CD4-positive, alpha-beta memory T cell (primary cell): Measurements from ENCODE around the gene TRDMT1. TPM values are rescaled to one million over a fixed set of nuclear protein-coding genes. Genes with fewer than 3 reads are reported as not detected.

Source experiments
- CTCF ChIA-PET: fragments of 350-600 bp; sonication (Branson Sonifier 250); formaldehyde crosslinking; loops from one replicate; lab custom pipeline; 2021; ENCODE audit warnings: inconsistent platforms; ENCODE audit not compliant: partially characterized antibody; lab: Charles Lee
- POLR2A ChIA-PET: fragments of 350-600 bp; sonication (Branson Sonifier 250); formaldehyde crosslinking; loops from one replicate; lab custom pipeline; 2021; ENCODE audit not compliant: partially characterized antibody; lab: Charles Lee
- DNase-seq, 5 donors: peaks; one replicate each; pipeline versions ENCODE4 v3.0.0 to v3.0.0-alpha.2; 2020 to 2022; ENCODE audit warnings: mixed read lengths in 1 of 5
- H3K27ac ChIP-seq: one replicate; pipeline ENCODE4 v1.7.0; 2013; ENCODE audit warnings: low read depth, low read length
- H3K27me3 ChIP-seq: 2 replicates; pipeline ENCODE4 v1.7.0; 2013; ENCODE audit warnings: mild to moderate bottlenecking, low read length, moderate library complexity; ENCODE audit not compliant: insufficient read depth
- H3K36me3 ChIP-seq: 2 replicates; pipeline ENCODE4 v1.7.0; 2013; ENCODE audit warnings: mild to moderate bottlenecking, low read length, moderate library complexity; ENCODE audit not compliant: insufficient read depth
- H3K4me1 ChIP-seq: 2 replicates; pipeline ENCODE4 v1.7.0; 2013; ENCODE audit warnings: mild to moderate bottlenecking, low read length, moderate library complexity; ENCODE audit not compliant: insufficient read depth
- H3K4me3 ChIP-seq, 2 donors: one replicate each; pipeline ENCODE4 v1.7.0; 2013; ENCODE audit warnings: low read length in 2 of 2, mild to moderate bottlenecking in 1 of 2
- H3K9me3 ChIP-seq, 2 donors: one replicate each; pipeline ENCODE4 v1.7.0; 2013; ENCODE audit warnings: low read length in 2 of 2, control low read depth in 1 of 2; ENCODE audit not compliant: control insufficient read depth in 1 of 2
- H3K27ac Mint-ChIP-seq, 7 donors: one replicate each; pipeline ENCODE4 v1.8.0; 2020 to 2021; ENCODE audit warnings: mixed read lengths in 7 of 7, mild to moderate bottlenecking in 6 of 7, inconsistent platforms in 3 of 7, moderate library complexity in 3 of 7
- H3K27me3 Mint-ChIP-seq, 2 donors: one replicate each; pipeline ENCODE4 v1.8.0; 2020 to 2021; ENCODE audit warnings: mixed read lengths in 2 of 2
- H3K36me3 Mint-ChIP-seq, 2 donors: one replicate each; pipeline ENCODE4 v1.8.0; 2020 to 2021; ENCODE audit warnings: mixed read lengths in 2 of 2, inconsistent platforms in 1 of 2, mild to moderate bottlenecking in 1 of 2
- H3K4me1 Mint-ChIP-seq, 4 donors: one replicate each; pipeline ENCODE4 v1.8.0; 2020 to 2021; ENCODE audit warnings: mixed read lengths in 4 of 4, mild to moderate bottlenecking in 1 of 4
- H3K4me3 Mint-ChIP-seq, 8 donors: one replicate each; pipeline ENCODE4 v1.8.0; 2020 to 2021; ENCODE audit warnings: mixed read lengths in 8 of 8, mild to moderate bottlenecking in 7 of 8, moderate library complexity in 6 of 8, inconsistent platforms in 3 of 8
- H3K9me3 Mint-ChIP-seq, 8 donors: one replicate each; pipeline ENCODE4 v1.8.0; 2020 to 2021; ENCODE audit warnings: mixed read lengths in 8 of 8, mild to moderate bottlenecking in 5 of 8, inconsistent platforms in 3 of 8, moderate library complexity in 1 of 8
- intact Hi-C: fragments of 100-400 bp; cut with micrococcal nuclease; formaldehyde crosslinking; loops from one replicate; pipeline ENCODE4 v1.15.1; 2023
- polyA plus RNA-seq, 2 donors: library from polyadenylated mRNA; unstranded; fragments of 300-500 nt; fragmentation: Illumina TruSeq; gene quantifications; one replicate each; pipeline ENCODE4 v1.2.3, GENCODE V29; 2021
- total RNA-seq, 2 experiments: library from RNA; stranded (reverse); gene quantifications; one replicate each; pipeline ENCODE4 v1.2.3, GENCODE V29; 2021

TRDMT1 gene
- total RNA-seq (10 to 100 TPM; 20.2 to 21.3 TPM), polyA plus RNA-seq (1 to 10 TPM; 7.3 to 8.2 TPM)

GRCh38 chr10:17200912-17201793, at the start of gene TRDMT1:
TRDMT1 (minus strand) TSS chr10:17201672; CDS start chr10:17201634, 38 bp downstream.
- no peaks in the 10 kb centered on the region for H3K27me3 Mint-ChIP-seq
- no peaks in the 10 kb centered on the region for H3K27me3 ChIP-seq
- H3K4me1 Mint-ChIP-seq, result peaks cover 22 to 56% (median 40%) of the 10 kb centered on the region in 4 donors
- no peaks in the 10 kb centered on the region for H3K9me3 Mint-ChIP-seq
- intact Hi-C loops, result loop anchor here (1.0 to 5.0 kb wide), 3 partner anchors 29 to 384 kb away; partner anchors contain the start of gene RSU1
- peak within 1 kb of the TSS; percentile 98 to 99 (median 99) for H3K27ac Mint-ChIP-seq
- peaks cover 0 to 9% of the 10 kb centered on the region in 2 donors for H3K36me3 Mint-ChIP-seq
- H3K4me1 ChIP-seq, result peaks cover 27% of the 10 kb centered on the region
- DNase-seq, result peak; percentile 79 to 84 (median 80)
- H3K27ac ChIP-seq, result peak within 1 kb of the TSS; percentile 95
- H3K4me3 Mint-ChIP-seq, result peak within 1 kb of the TSS; percentile 91 to 98 (median 95)
- H3K36me3 ChIP-seq, result no peaks in the 10 kb centered on the region
- POLR2A ChIA-PET, result interaction anchor here (0.8 to 11.4 kb wide), 18 partner anchors 9 to 396 kb away, joined by 3 to 483 read pairs (median 4); partner anchors contain the start of genes RSU1 and VIM
- H3K9me3 ChIP-seq, result no peaks in the 10 kb centered on the region
- peak within 1 kb of the TSS; percentile 72 to 89 for H3K4me3 ChIP-seq
- CTCF ChIA-PET, result interaction anchor here (0.8 to 3.5 kb wide), 15 partner anchors 11 to 359 kb away, joined by 3 to 60 read pairs (median 4); partner anchors contain the start of gene VIM

- intact Hi-C loops, result no loop called here
- DNase-seq, result no peak
- H3K9me3 ChIP-seq, result no peaks in the 10 kb centered on the region
- no peaks in the 10 kb centered on the region for H3K36me3 ChIP-seq
- no peak overlapping the region for H3K27ac ChIP-seq
- POLR2A ChIA-PET, result no interaction called here
- no peaks in the 10 kb centered on the region for H3K4me1 Mint-ChIP-seq
- H3K27me3 Mint-ChIP-seq, result no peaks in the 10 kb centered on the region
- H3K4me3 Mint-ChIP-seq, result no peak overlapping the region
- H3K27me3 ChIP-seq, result no peaks in the 10 kb centered on the region
- CTCF ChIA-PET, result interaction anchor here (0.6 to 1.5 kb wide), 7 partner anchors 24 to 423 kb away, joined by 3 to 8 read pairs (median 3); no protein-coding TSS in a partner anchor
- no peak overlapping the region for H3K4me3 ChIP-seq
- peaks cover 0 to 5% (median 3%) of the 10 kb centered on the region in 8 donors for H3K9me3 Mint-ChIP-seq
- H3K27ac Mint-ChIP-seq, result no peak overlapping the region
- H3K4me1 ChIP-seq, result no peaks in the 10 kb centered on the region
- no peaks in the 10 kb centered on the region for H3K36me3 Mint-ChIP-seq
Observed at GRCh38 chr10:17250736-17251135, 49.3 kb upstream of the TRDMT1 start.

GRCh38 chr10:17249820-17250219, 48.3 kb upstream of the TRDMT1 start:
- Histone ChIP-seq H3K9me3 (no peaks in the 10 kb centered on the region), H3K36me3 (no peaks in the 10 kb centered on the region), H3K27me3 (no peaks in the 10 kb centered on the region), H3K4me3 (no peak overlapping the region), H3K4me1 (no peaks in the 10 kb centered on the region), H3K27ac (no peak overlapping the region)
- CTCF ChIA-PET, result interaction anchor here (0.6 to 1.5 kb wide), 6 partner anchors 23 to 422 kb away, joined by 3 to 8 read pairs (median 3); no protein-coding TSS in a partner anchor
- intact Hi-C loops, result loop anchor here (1.0 to 2.0 kb wide), 2 partner anchors 407 to 421 kb away; no protein-coding TSS in a partner anchor
- peak in 1 of 5 donors; percentile 22 for DNase-seq
- Mint-ChIP-seq H3K4me3 (no peak overlapping the region), H3K27ac (no peak overlapping the region), H3K27me3 (no peaks in the 10 kb centered on the region), H3K36me3 (no peaks in the 10 kb centered on the region), H3K4me1 (no peaks in the 10 kb centered on the region), H3K9me3 (peaks cover 0 to 5% (median 3%) of the 10 kb centered on the region in 8 donors)
- POLR2A ChIA-PET, result no interaction called here

GRCh38 chr10:17248964-17249363, 47.5 kb upstream of the TRDMT1 start:
- H3K36me3 ChIP-seq, result no peaks in the 10 kb centered on the region
- Mint-ChIP-seq H3K36me3 (no peaks in the 10 kb centered on the region), H3K4me1 (no peaks in the 10 kb centered on the region), H3K9me3 (peaks cover 0 to 4% (median 3%) of the 10 kb centered on the region in 8 donors), H3K27ac (no peak overlapping the region), H3K27me3 (no peaks in the 10 kb centered on the region), H3K4me3 (no peak overlapping the region)
- H3K9me3 ChIP-seq, result no peaks in the 10 kb centered on the region
- ChIA-PET CTCF (interaction anchor here (0.7 kb wide), 1 partner anchor 53 kb away, joined by 3 read pairs; no protein-coding TSS in a partner anchor), POLR2A (interaction anchor here (0.6 kb wide), 1 partner anchor 1276 kb away, joined by 3 read pairs; no protein-coding TSS in a partner anchor)
- H3K4me1 ChIP-seq, result no peaks in the 10 kb centered on the region
- DNase-seq, result no peak
- intact Hi-C loops, result loop anchor here (1.0 to 2.0 kb wide), 2 partner anchors 406 to 420 kb away; no protein-coding TSS in a partner anchor
- H3K27me3 ChIP-seq, result no peaks in the 10 kb centered on the region
- no peak overlapping the region for H3K27ac ChIP-seq
- H3K4me3 ChIP-seq, result no peak overlapping the region

- H3K27me3 ChIP-seq, result no peaks in the 10 kb centered on the region
- H3K36me3 ChIP-seq, result no peaks in the 10 kb centered on the region
- intact Hi-C loops, result no loop called here
- Mint-ChIP-seq H3K36me3 (no peaks in the 10 kb centered on the region), H3K4me3 (no peak overlapping the region), H3K9me3 (peaks cover 0 to 4% (median 3%) of the 10 kb centered on the region in 8 donors), H3K4me1 (peaks cover 0 to 1% (median 0%) of the 10 kb centered on the region in 4 donors), H3K27me3 (no peaks in the 10 kb centered on the region), H3K27ac (peak overlapping the region in 1 of 7 donors; percentile 65)
- no peaks in the 10 kb centered on the region for H3K9me3 ChIP-seq
- no peak overlapping the region for H3K27ac ChIP-seq
- no peaks in the 10 kb centered on the region for H3K4me1 ChIP-seq
- ChIA-PET POLR2A (interaction anchor here (1.8 kb wide), 1 partner anchor 10 kb away, joined by 4 read pairs; no protein-coding TSS in a partner anchor), CTCF (interaction anchor here (0.7 to 1.6 kb wide), 4 partner anchors 10 to 425 kb away, joined by 3 to 4 read pairs (median 3); no protein-coding TSS in a partner anchor)
- no peak overlapping the region for H3K4me3 ChIP-seq
- no peak for DNase-seq
Observed at GRCh38 chr10:17247210-17247609, 45.7 kb upstream of the TRDMT1 start.

GRCh38 chr10:17244700-17245365, 43.4 kb upstream of the TRDMT1 start:
- DNase-seq, result no peak
- H3K27ac ChIP-seq, result no peak overlapping the region
- POLR2A ChIA-PET, result no interaction called here
- no peak overlapping the region for H3K4me3 Mint-ChIP-seq
- no peaks in the 10 kb centered on the region for H3K27me3 ChIP-seq
- no peaks in the 10 kb centered on the region for H3K36me3 ChIP-seq
- H3K9me3 Mint-ChIP-seq, result peaks cover 0 to 4% (median 3%) of the 10 kb centered on the region in 8 donors
- intact Hi-C loops, result no loop called here
- no peaks in the 10 kb centered on the region for H3K27me3 Mint-ChIP-seq
- peaks cover 0 to 7% (median 5%) of the 10 kb centered on the region in 4 donors for H3K4me1 Mint-ChIP-seq
- no peaks in the 10 kb centered on the region for H3K9me3 ChIP-seq
- no peak overlapping the region for H3K27ac Mint-ChIP-seq
- H3K4me1 ChIP-seq, result peaks cover 8% of the 10 kb centered on the region
- no peaks in the 10 kb centered on the region for H3K36me3 Mint-ChIP-seq
- no peak overlapping the region for H3K4me3 ChIP-seq
- CTCF ChIA-PET, result no interaction called here
